GM12878 (cell line): ENCODE results near the gene EBP. TPM values are rescaled to one million over a fixed set of nuclear protein-coding genes. Genes with fewer than 3 reads are reported as not detected.
A peak's percentile ranks its signal among the peaks of the same experiment; 100 is the strongest.

Experiments
- ATAC-seq: fragments of 200-7000 bp; cut with Tn5 transposase; 3 replicates; pipeline ENCODE4 v1.9.1; 2020; ENCODE audit warnings: mild to moderate bottlenecking, moderate library complexity
- BruUV-seq: library from RNA; stranded (reverse); fragments of 400-500 nt; replicated peaks from 2 replicates; lab custom pipeline; 2021; lab: Mats Ljungman, UMichigan
- CTCF ChIA-PET: fragments of 300-600 bp; sonication (Branson Sonifier 250); formaldehyde crosslinking; extraction: SDS; loops from one replicate; lab custom pipeline; 2021; ENCODE audit warnings: inconsistent platforms; lab: Yijun Ruan, JAX
- POLR2A ChIA-PET: fragments of 350-600 bp; formaldehyde crosslinking; extraction: SDS; loops from one replicate; lab custom pipeline; 2021; ENCODE audit warnings: inconsistent platforms; lab: Charles Lee
- RAD21 ChIA-PET: fragments of 300-600 bp; sonication (Branson Sonifier 250); formaldehyde crosslinking; loops from one replicate; lab custom pipeline; 2023; ENCODE audit warnings: antibody characterized with exemption; ENCODE audit not compliant: unreplicated experiment; lab: Charles Lee
- SMC1A ChIA-PET: fragments of 300-600 bp; sonication (Branson Sonifier 250); formaldehyde crosslinking; loops from one replicate; lab custom pipeline; 2023; ENCODE audit not compliant: unreplicated experiment, uncharacterized antibody; lab: Charles Lee
- DNase-seq: peaks from one replicate; pipeline ENCODE4 v3.0.0-alpha.2; 2011; ENCODE audit warnings: low read depth, low spot score
- FAIRE-seq: peaks from 3 replicates; lab custom pipeline; 2011; peaks lifted over from hg19 to GRCh38; lab: Jason Lieb, UNC
- H2AFZ ChIP-seq: 2 replicates; pipeline ENCODE4 v1.6.0; 2011; ENCODE audit warnings: low read depth, low read length, control low read depth; ENCODE audit not compliant: control insufficient read depth
- H3K27ac ChIP-seq: 2 replicates; pipeline ENCODE4 v1.5.1; 2011; ENCODE audit warnings: control low read depth; ENCODE audit not compliant: control insufficient read depth, insufficient read depth
- H3K27me3 ChIP-seq, 2 experiments: replicated peaks in 1 of 2; 2 replicates each; pipeline versions ENCODE4 v1.6.0 to v1.6.1; 2011; ENCODE audit warnings: low read length in 1 of 2; ENCODE audit not compliant: control insufficient read depth in 2 of 2, insufficient read depth in 2 of 2
- H3K36me3 ChIP-seq, 2 experiments: 2 replicates each; pipeline ENCODE4 v1.5.1; 2011; ENCODE audit warnings: low read length in 1 of 2; ENCODE audit not compliant: control insufficient read depth in 2 of 2, insufficient read depth in 2 of 2
- H3K4me1 ChIP-seq: 2 replicates; pipeline ENCODE4 v1.6.1; 2011; ENCODE audit warnings: mild to moderate bottlenecking, low read length, moderate library complexity, mixed read lengths; ENCODE audit not compliant: control insufficient read depth, insufficient read depth
- H3K4me2 ChIP-seq: 2 replicates; pipeline ENCODE4 v1.6.0; 2011; ENCODE audit warnings: control low read depth; ENCODE audit not compliant: control insufficient read depth, insufficient read depth
- H3K4me3 ChIP-seq: fragments of 200-600 bp; sonication (generic); 2 replicates; pipeline ENCODE4 v1.5.1; 2016
- H3K79me2 ChIP-seq: 2 replicates; pipeline ENCODE4 v1.6.0; 2011; ENCODE audit warnings: low read length; ENCODE audit not compliant: control insufficient read depth, insufficient read depth
- H3K9ac ChIP-seq: 2 replicates; pipeline ENCODE4 v1.8.0; 2011; ENCODE audit warnings: low read length, control low read depth, mixed read lengths; ENCODE audit not compliant: control insufficient read depth, insufficient read depth
- H3K9me3 ChIP-seq: replicated peaks from 3 replicates; pipeline ENCODE4 v1.5.1; 2011; ENCODE audit warnings: mild to moderate bottlenecking, low read length; ENCODE audit not compliant: control insufficient read depth, insufficient read depth
- H4K20me1 ChIP-seq: 2 replicates; pipeline ENCODE4 v1.6.0; 2011; ENCODE audit not compliant: control insufficient read depth, insufficient read depth
- CHD1 ChIP-seq: IDR thresholded peaks from 2 replicates; pipeline ENCODE4 v1.6.1; 2012; ENCODE audit warnings: low read depth, low read length, improper control_type of control experiment
- EP300 ChIP-seq, 2 experiments: fragments of 150-350 bp in 1 of 2; IDR thresholded peaks; 2 replicates each; pipeline ENCODE4 v1.6.1; 2011 to 2012; ENCODE audit warnings: low read depth in 2 of 2, low read length in 2 of 2, borderline replicate concordance in 1 of 2, improper control_type of control experiment in 1 of 2, inconsistent platforms in 1 of 2; ENCODE audit not compliant: control insufficient read depth in 1 of 2
- IKZF1 ChIP-seq: fragments of 450-650 bp; conservative IDR thresholded peaks from 2 replicates; pipeline ENCODE4 v1.6.1; 2017; ENCODE audit warnings: antibody characterized with exemption, mild to moderate bottlenecking
- MTA3 ChIP-seq: IDR thresholded peaks from 2 replicates; pipeline ENCODE4 v1.6.1; 2012; ENCODE audit warnings: low read length, inconsistent platforms, borderline replicate concordance
- PAX5 ChIP-seq: IDR thresholded peaks from 2 replicates; pipeline ENCODE4 v1.6.1; 2011; ENCODE audit warnings: low read depth, low read length, borderline replicate concordance
- PAX8 ChIP-seq: fragments of 450-650 bp; IDR thresholded peaks from 2 replicates; pipeline ENCODE4 v1.6.1; 2017; ENCODE audit warnings: mild to moderate bottlenecking, moderate library complexity
- RAD21 ChIP-seq: IDR thresholded peaks from 2 replicates; pipeline ENCODE4 v1.6.1; 2011; ENCODE audit warnings: mild to moderate bottlenecking, low read depth, low read length, moderate library complexity; ENCODE audit not compliant: insufficient read depth
- RBBP5 ChIP-seq: fragments of 200-600 bp; sonication (generic); conservative IDR thresholded peaks from 2 replicates; pipeline ENCODE4 v1.6.1; 2016
- RFX5 ChIP-seq: IDR thresholded peaks from 2 replicates; pipeline ENCODE4 v1.6.1; 2011; ENCODE audit warnings: low read depth, low read length, improper control_type of control experiment
- SMC3 ChIP-seq: IDR thresholded peaks from 2 replicates; pipeline ENCODE4 v1.6.1; 2011; ENCODE audit warnings: low read length, improper control_type of control experiment, borderline replicate concordance
- SRF ChIP-seq, 2 experiments: IDR thresholded peaks; 2 replicates each; pipeline ENCODE4 v1.6.1; 2011; ENCODE audit warnings: low read depth in 2 of 2, low read length in 2 of 2, mild to moderate bottlenecking in 1 of 2, moderate library complexity in 1 of 2
- SUPT20H ChIP-seq: IDR thresholded peaks from 2 replicates; pipeline ENCODE4 v1.6.1; 2011; ENCODE audit warnings: low read depth, mild to moderate bottlenecking, low read length, moderate library complexity, borderline replicate concordance; ENCODE audit not compliant: control insufficient read depth
- TCF12 ChIP-seq: IDR thresholded peaks from 2 replicates; pipeline ENCODE4 v1.6.1; 2011; ENCODE audit warnings: low read depth, mild to moderate bottlenecking, low read length
- ZNF207 ChIP-seq: fragments of 450-650 bp; IDR thresholded peaks from 2 replicates; pipeline ENCODE4 v1.6.1; 2014; ENCODE audit warnings: antibody characterized with exemption, mild to moderate bottlenecking, borderline replicate concordance
- ZSCAN29 ChIP-seq: fragments of 450-650 bp; IDR thresholded peaks from 2 replicates; pipeline ENCODE4 v1.6.1; 2017; ENCODE audit warnings: mild to moderate bottlenecking, moderate library complexity
- WGBS: methylation state at CpG from one replicate; pipeline ENCODE4 v1.1.6; 2016; ENCODE audit warnings: low lambda C conversion rate; ENCODE audit not compliant: insufficient replicate concordance, insufficient coverage; ENCODE audit errors: missing lambda C conversion rate; 5-methylcytosine and 5-hydroxymethylcytosine counted together
- in situ Hi-C: fragments of 300-500 bp; cut with MboI; formaldehyde crosslinking; loops from 9 replicates; pipeline ENCODE4 v1.14.3; 2018; ENCODE audit warnings: mixed read lengths
- intact Hi-C: fragments of 100-400 bp; cut with micrococcal nuclease; formaldehyde crosslinking; loops from one replicate; pipeline ENCODE4 v1.14.2; 2022; ENCODE audit not compliant: unreplicated experiment
- polyA plus RNA-seq, 11 experiments: library from polyadenylated mRNA; depleted of rRNA in 4 of 11; unstranded in 6 of 11; stranded (reverse) in 5 of 11; fragments of >200 nt; fragmentation: Nextera tagmentation in 4 of 11; fragmentation: Illumina TruSeq in 1 of 11; extraction: Ambion mirVana in 4 of 11; extraction: Trizol in 1 of 11; gene quantifications; 1 replicate in 1 of 11; 2 replicates in 10 of 11; pipeline versions ENCODE4 v1.2.1 to v1.2.3, GENCODE V29; 2011 to 2016; ENCODE audit warnings: inconsistent platforms in 2 of 11, missing spikeins in 2 of 11, low read depth in 1 of 11
- total RNA-seq, 4 experiments: library from RNA; depleted of rRNA in 3 of 4; stranded (reverse); fragments of >200 nt in 3 of 4; fragmentation: Illumina TruSeq in 1 of 4; extraction: Trizol in 1 of 4; gene quantifications; 2 replicates each; pipeline versions ENCODE4 v1.2.1 to v1.2.3, GENCODE V29; 2013 to 2021

EBP gene
- total and polyA plus RNA-seq, 10 of the 15 experiments (the other 5 are each of a cell fraction or from before 2014, with no cell fraction given): 125 to 628 (median 180) TPM

- no peaks in the 10 kb centered on the region for H3K27me3 ChIP-seq
- no peak for DNase-seq
- no peaks in the 10 kb centered on the region for H3K9me3 ChIP-seq
- intact Hi-C loops (loop anchor here (2.0 to 10.0 kb wide), 2 partner anchors 32 to 418 kb away; partner anchors contain the start of genes PORCN, PQBP1 and TIMM17B), in situ Hi-C loops (no loop called here)
- CTCF ChIA-PET: no interaction called here
- H3K9ac ChIP-seq: peak overlapping the region; percentile 85
- peak overlapping the region; percentile 74 for H3K4me3 ChIP-seq
- H3K79me2 ChIP-seq: peaks cover 27% of the 10 kb centered on the region
- TF ChIP-seq PAX8: no peak
- no peak for TF ChIP-seq SUPT20H
- TF ChIP-seq SMC3: no peak
- TF ChIP-seq RAD21: no peak
- TF ChIP-seq PAX5: no peak
- TF ChIP-seq IKZF1: no peak
- no peak for TF ChIP-seq TCF12
- no peak for TF ChIP-seq ZSCAN29
- TF ChIP-seq MTA3: no peak
- no peak for TF ChIP-seq ZNF207
- no peak for TF ChIP-seq RFX5
- no peak for TF ChIP-seq CHD1
- no peak for TF ChIP-seq RBBP5
- TF ChIP-seq EP300 (IDR thresholded peaks at IDR 0.05; ENCODE audit: borderline replicate concordance in 1 of 2, control insufficient read depth in 1 of 2, low read depth in 2 of 2, low read length in 2 of 2): no peak
- TF ChIP-seq SRF (IDR thresholded peaks at IDR 0.05; ENCODE audit: low read depth in 2 of 2, low read length in 2 of 2): no peak
- no peaks in the 10 kb centered on the region for H4K20me1 ChIP-seq
- H3K27ac ChIP-seq: peak overlapping the region; percentile 73; the same call in 1 of the 2 replicates
- H3K36me3 ChIP-seq: no peaks in the 10 kb centered on the region; a peak in 2 of 4 replicates
- RAD21 ChIA-PET: no interaction called here
- FAIRE-seq: no peak
- H3K4me1 ChIP-seq: no peaks in the 10 kb centered on the region
- ATAC-seq: no peak
- H2AFZ ChIP-seq: no peak overlapping the region
- POLR2A ChIA-PET: interaction anchor here (1.4 kb wide), 1 partner anchor 31 kb away, joined by 4 read pairs; no protein-coding TSS in a partner anchor
- H3K4me2 ChIP-seq: peak overlapping the region; percentile 80
- TSS peak; percentile 63 for BruUV-seq
- SMC1A ChIA-PET: interaction anchor here (0.6 kb wide), 1 partner anchor 63 kb away, joined by 3 read pairs; the partner anchor contains the start of gene TBC1D25
- WGBS: 61% methylated on average over 4 of the region's 4 CpGs
These were observed 44.7 kb upstream of the EBP start for GRCh38 chrX:48476919-48477318.
